RWPE2 (cell line): Measurements from ENCODE around the gene GJC2.

Experiments used
- ATAC-seq: fragments of 200-7000 bp; cut with Tn5 transposase; 3 replicates; pipeline ENCODE4 v1.9.1; 2021; ENCODE audit warnings: low read depth
- DNase-seq: peaks from one replicate; pipeline ENCODE4 v3.0.0-alpha.2; 2020; ENCODE audit warnings: low spot score
- H3K27ac ChIP-seq: fragments of 450-650 bp; 2 replicates; pipeline ENCODE4 v1.5.1; 2017; ENCODE audit warnings: mild to moderate bottlenecking; ENCODE audit not compliant: poor library complexity, severe bottlenecking
- H3K27me3 ChIP-seq: fragments of 250-450 bp; sonication (Bioruptor Pico); 2 replicates; pipeline ENCODE4 v1.5.1; 2021; ENCODE audit warnings: mild to moderate bottlenecking, moderate library complexity; ENCODE audit not compliant: insufficient read depth, poor library complexity, severe bottlenecking
- H3K36me3 ChIP-seq: fragments of 250-450 bp; sonication (Bioruptor Pico); 2 replicates; pipeline ENCODE4 v1.5.1; 2020; ENCODE audit warnings: low read depth, mild to moderate bottlenecking, moderate library complexity
- H3K4me1 ChIP-seq: fragments of 250-450 bp; sonication (Bioruptor Pico); 2 replicates; pipeline ENCODE4 v1.5.1; 2021; ENCODE audit warnings: mild to moderate bottlenecking, moderate library complexity; ENCODE audit not compliant: insufficient read depth, poor library complexity, severe bottlenecking
- H3K4me3 ChIP-seq: fragments of 250-450 bp; sonication (Bioruptor Pico); 2 replicates; pipeline ENCODE4 v1.5.1; 2021; ENCODE audit warnings: mild to moderate bottlenecking, moderate library complexity; ENCODE audit not compliant: severe bottlenecking
- H3K9me3 ChIP-seq: fragments of 250-450 bp; sonication (Bioruptor Pico); 2 replicates; pipeline ENCODE4 v1.5.1; 2021; ENCODE audit warnings: mild to moderate bottlenecking, moderate library complexity; ENCODE audit not compliant: severe bottlenecking
- CTCF ChIP-seq: fragments of 450-650 bp; IDR thresholded peaks from one replicate; pipeline ENCODE4 v1.5.1; 2017; ENCODE audit warnings: mild to moderate bottlenecking, moderate library complexity; ENCODE audit not compliant: poor library complexity, severe bottlenecking

GJC2 gene

GRCh38 chr1:228175316-228176023 lies 25.7 kb downstream of the GJC2 start:
- Histone ChIP-seq H3K4me1 (no peaks in the 10 kb centered on the region), H3K36me3 (no peaks in the 10 kb centered on the region), H3K9me3 (no peaks in the 10 kb centered on the region), H3K27me3 (no peaks in the 10 kb centered on the region), H3K4me3 (no peak overlapping the region), H3K27ac (no peak overlapping the region)
- no peak for TF ChIP-seq CTCF
- DNase-seq, result no peak
- no peak for ATAC-seq

- H3K4me1 ChIP-seq, result no peaks in the 10 kb centered on the region
- no peaks in the 10 kb centered on the region for H3K27me3 ChIP-seq
- H3K9me3 ChIP-seq, result no peaks in the 10 kb centered on the region
- ATAC-seq (no peak), DNase-seq (no peak)
- H3K27ac ChIP-seq, result no peak overlapping the region
- H3K36me3 ChIP-seq, result no peaks in the 10 kb centered on the region
- no peak overlapping the region for H3K4me3 ChIP-seq
- TF ChIP-seq CTCF, result no peak
Observed at GRCh38 chr1:228176024-228176395, 26.3 kb downstream of the GJC2 start.

- Histone ChIP-seq H3K4me1 (no peaks in the 10 kb centered on the region), H3K36me3 (no peaks in the 10 kb centered on the region), H3K27me3 (no peaks in the 10 kb centered on the region), H3K27ac (no peak overlapping the region), H3K9me3 (no peaks in the 10 kb centered on the region), H3K4me3 (no peak overlapping the region)
- no peak for TF ChIP-seq CTCF
- ATAC-seq, result no peak
- no peak for DNase-seq
Observed at GRCh38 chr1:228176461-228177182, 26.9 kb downstream of the GJC2 start.

GRCh38 chr1:228177183-228177475 lies 27.4 kb downstream of the GJC2 start:
- Histone ChIP-seq H3K27ac (no peak overlapping the region), H3K4me1 (no peaks in the 10 kb centered on the region), H3K9me3 (no peaks in the 10 kb centered on the region), H3K4me3 (no peak overlapping the region), H3K36me3 (no peaks in the 10 kb centered on the region), H3K27me3 (no peaks in the 10 kb centered on the region)
- ATAC-seq, result no peak
- TF ChIP-seq CTCF, result no peak
- DNase-seq, result no peak
